Measurements from ENCODE around the gene PHF21A. TPM values are rescaled to one million over a fixed set of nuclear protein-coding genes. Genes with fewer than 3 reads are reported as not detected.

Gene PHF21A
- total and polyA plus RNA-seq, 10 of the 15 experiments (the other 5 are each of a cell fraction or from before 2014, with no cell fraction given), result 2.6 to 37.2 (median 16.0) TPM

- TF ChIP-seq ZNF274 (IDR thresholded peaks at IDR 0.05; ENCODE audit: insufficient read depth, insufficient read length), result no peak
- TF ChIP-seq RELA (IDR thresholded peaks at IDR 0.05; ENCODE audit: borderline replicate concordance, partially characterized antibody), result no peak
Observed at GRCh38 chr11:46017341-46017740, 103.9 kb downstream of the PHF21A start (continued).

- POLR2A ChIA-PET, result no interaction called here
Observed at GRCh38 chr11:46015941-46016340, 105.3 kb downstream of the PHF21A start.

More at GRCh38 chr11:46015941-46016340, 105.3 kb downstream of the PHF21A start:
- Histone ChIP-seq H3K4me3 (no peak overlapping the region), H4K20me1 (ENCODE audit: control insufficient read depth, insufficient read depth) (no peaks in the 10 kb centered on the region), H3K36me3 (ENCODE audit: control insufficient read depth in 2 of 2, insufficient read depth in 2 of 2, low read length in 1 of 2) (no peaks in the 10 kb centered on the region; a peak in 1 of 4 replicates), H3K27me3 (replicated peaks in 1 of 2; ENCODE audit: control insufficient read depth in 2 of 2, insufficient read depth in 2 of 2, low read length in 1 of 2) (no peaks in the 10 kb centered on the region), H3K4me2 (ENCODE audit: control insufficient read depth, insufficient read depth) (no peak overlapping the region), H3K79me2 (ENCODE audit: control insufficient read depth, insufficient read depth, low read length) (no peaks in the 10 kb centered on the region), H3K9me3 (replicated peaks; ENCODE audit: control insufficient read depth, insufficient read depth, low read length) (no peaks in the 10 kb centered on the region), H3K9ac (ENCODE audit: control insufficient read depth, insufficient read depth, low read length) (no peak overlapping the region), H2AFZ (ENCODE audit: control insufficient read depth, low read depth, low read length) (no peak overlapping the region), H3K27ac (ENCODE audit: control insufficient read depth, insufficient read depth) (no peak overlapping the region), H3K4me1 (ENCODE audit: control insufficient read depth, insufficient read depth, low read length) (no peaks in the 10 kb centered on the region)
- ATAC-seq, result no peak
- no peak for DNase-seq (ENCODE audit: low read depth, low spot score)
- ChIA-PET CTCF (interaction anchor here (1.1 to 4.0 kb wide), 3 partner anchors 9 to 143 kb away, joined by 3 to 27 read pairs (median 4); no protein-coding TSS in a partner anchor), RAD21 (ENCODE audit: unreplicated experiment) (no interaction called here), SMC1A (ENCODE audit: uncharacterized antibody, unreplicated experiment) (interaction anchor here (0.7 kb wide), 1 partner anchor 33 kb away, joined by 3 read pairs; no protein-coding TSS in a partner anchor)
- WGBS (ENCODE audit: insufficient coverage, insufficient replicate concordance, low lambda C conversion rate, missing lambda C conversion rate), result 93% methylated on average over 1 of the region's 1 CpG
- intact Hi-C loops (cut with micrococcal nuclease; ENCODE audit: unreplicated experiment) (no loop called here), in situ Hi-C loops (cut with MboI) (no loop called here)
- BruUV-seq (replicated peaks), result no TSS peak
- FAIRE-seq, result no peak
- TF ChIP-seq POU2F2 (IDR thresholded peaks at IDR 0.05; ENCODE audit: borderline replicate concordance, low read depth, low read length) (no peak), NR2C2 (IDR thresholded peaks at IDR 0.05; ENCODE audit: borderline replicate concordance, control insufficient read depth, insufficient read length, low read depth) (no peak), DPF2 (IDR thresholded peaks at IDR 0.05) (no peak), EED (IDR thresholded peaks at IDR 0.05; ENCODE audit: low read depth) (no peak), MEF2B (IDR thresholded peaks at IDR 0.05; ENCODE audit: partially characterized antibody, poor library complexity, severe bottlenecking) (no peak), MTA3 (IDR thresholded peaks at IDR 0.05; ENCODE audit: borderline replicate concordance, low read length) (no peak), IKZF1 (conservative IDR thresholded peaks at IDR 0.05) (no peak), SMAD5 (IDR thresholded peaks at IDR 0.05; ENCODE audit: low read depth) (no peak), RB1 (IDR thresholded peaks at IDR 0.05; ENCODE audit: borderline replicate concordance) (no peak), BRCA1 (IDR thresholded peaks at IDR 0.05; ENCODE audit: low read depth, low read length) (no peak), REST (IDR thresholded peaks at IDR 0.05; ENCODE audit: low read depth, low read length) (no peak), MTA2 (IDR thresholded peaks at IDR 0.05; ENCODE audit: low read depth) (no peak), POLR2AphosphoS2 (IDR thresholded peaks at IDR 0.05; ENCODE audit: low read depth, low read length) (no peak), HDGF (IDR thresholded peaks at IDR 0.05) (no peak), BCL11A (IDR thresholded peaks at IDR 0.05; ENCODE audit: low read depth, low read length) (no peak), KDM1A (IDR thresholded peaks at IDR 0.05; ENCODE audit: borderline replicate concordance) (no peak), E4F1 (IDR thresholded peaks at IDR 0.05; ENCODE audit: borderline replicate concordance, partially characterized antibody) (no peak), ETV6 (conservative IDR thresholded peaks at IDR 0.05 in 1 of 2, IDR thresholded peaks at IDR 0.05 in 1 of 2; ENCODE audit: borderline replicate concordance in 1 of 2, low read depth in 1 of 2) (no peak)

Measured in GM12878 (cell line).